ENCODE data around the gene ERN1.
"Not testable (repeated sequence)": the region's sequence is repeated elsewhere in the genome, so short reads cannot be mapped to it uniquely, and the experiment has no call there.

The ERN1 gene

DNA sequence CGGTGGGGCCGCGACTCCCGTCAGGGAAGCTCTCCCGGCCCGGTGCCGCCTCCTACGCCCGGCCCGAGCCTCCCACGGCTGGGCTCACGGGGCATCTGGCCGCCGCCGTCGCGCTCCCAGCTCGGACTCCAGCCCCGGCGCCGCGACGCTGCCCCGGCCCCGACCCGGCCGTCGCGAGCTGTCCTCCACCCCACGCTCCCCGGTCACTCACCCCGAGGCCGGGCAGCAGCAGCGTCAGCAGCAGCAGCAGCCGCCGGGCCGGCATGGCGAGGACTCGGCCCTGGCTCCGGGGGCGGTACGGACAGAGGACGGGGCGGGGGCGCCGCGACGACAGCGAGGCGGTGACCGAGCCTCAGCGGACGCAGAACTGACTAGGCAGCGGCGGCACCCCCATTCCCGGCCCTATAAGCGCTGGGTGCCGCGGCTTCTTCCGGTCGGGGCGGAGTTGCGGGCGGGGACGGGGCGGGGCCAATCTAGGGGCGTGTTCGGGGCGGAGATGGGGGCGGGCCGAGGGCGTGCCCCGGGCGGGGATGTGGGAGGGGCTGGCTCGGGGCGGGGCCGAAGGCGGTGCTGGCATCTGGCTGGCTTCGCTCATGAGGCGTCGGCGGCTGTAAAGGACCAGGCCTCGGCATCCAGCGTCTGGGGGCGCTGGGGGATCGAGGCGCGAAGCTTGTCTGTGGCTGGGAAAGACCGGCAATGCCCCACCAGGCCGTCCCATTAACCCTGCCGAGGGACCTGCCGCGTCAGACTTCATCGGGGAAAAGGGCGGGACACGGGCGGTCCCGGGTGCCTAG is at the start of gene ERN1:
TSS of gene ERN1 (minus strand) at position 380 of the 794 bp plus-strand sequence. CDS start at position 265, 115 bp downstream.
- DNase-seq (ENCODE audit: low read depth in 4 of 4, low spot score in 1 of 4), result peak; percentile 85 to 97 (median 87)

DNA sequence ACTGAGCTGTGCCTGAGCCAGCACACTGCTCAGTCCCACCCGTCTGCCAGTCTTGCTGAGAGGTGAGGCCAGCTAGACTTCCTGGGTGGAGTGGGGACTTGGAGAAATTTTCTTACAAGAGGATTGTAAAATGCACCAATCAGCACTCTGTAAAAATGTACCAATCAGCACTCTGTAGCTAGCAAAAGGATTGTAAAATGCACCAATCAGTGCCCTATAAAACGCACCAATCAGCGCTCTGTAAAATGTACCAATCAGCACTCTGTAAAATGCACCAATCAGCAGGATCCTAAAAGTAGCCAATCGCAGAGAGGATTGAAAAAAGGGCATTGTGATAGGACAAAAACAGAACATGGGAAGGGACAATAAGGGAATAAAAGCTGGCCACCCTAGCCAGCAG is 49.1 kb upstream of the ERN1 start:
- not testable (repeated sequence) for DNase-seq (ENCODE audit: low read depth in 4 of 4, low spot score in 1 of 4)

DNA sequence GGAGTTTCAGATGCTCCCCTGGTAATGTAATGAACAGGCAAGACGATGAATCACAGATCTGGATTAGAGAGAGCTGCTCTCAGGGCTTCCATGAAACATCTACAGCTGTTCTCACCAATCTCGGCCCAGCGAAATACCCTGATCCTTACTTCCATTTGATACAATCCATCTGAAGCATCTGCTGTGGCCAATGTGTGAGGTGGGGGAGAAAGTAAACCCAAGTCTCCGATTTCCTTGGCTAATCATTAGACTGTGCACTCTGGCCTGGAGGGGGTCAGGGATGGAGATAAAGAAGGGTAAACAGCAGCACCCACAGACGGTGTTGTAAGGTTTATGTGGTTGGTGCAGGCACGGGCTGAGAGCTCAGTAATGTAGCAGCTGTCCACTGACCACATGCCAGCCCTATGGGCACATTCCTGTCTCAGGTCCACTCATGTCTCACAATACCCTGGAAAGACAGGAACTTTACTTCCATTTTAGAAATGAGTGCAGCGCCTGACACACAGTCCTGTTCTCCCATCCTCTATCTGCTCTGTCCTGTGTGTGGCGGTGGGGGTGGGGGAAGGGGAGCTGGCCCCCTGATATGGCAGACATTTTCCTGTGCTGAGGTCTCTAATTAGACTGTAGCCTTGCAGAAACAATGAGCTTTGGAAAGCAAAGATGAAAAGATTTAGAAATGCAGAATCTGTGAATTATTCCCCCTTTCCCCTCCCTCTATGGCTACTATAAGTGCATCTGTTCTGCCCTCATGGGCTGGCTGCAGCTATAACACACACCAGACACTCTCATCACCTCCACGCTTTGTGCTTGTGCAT is 48.3 kb upstream of the ERN1 start:
- no peak for DNase-seq (ENCODE audit: low read depth in 4 of 4, low spot score in 1 of 4)

DNA sequence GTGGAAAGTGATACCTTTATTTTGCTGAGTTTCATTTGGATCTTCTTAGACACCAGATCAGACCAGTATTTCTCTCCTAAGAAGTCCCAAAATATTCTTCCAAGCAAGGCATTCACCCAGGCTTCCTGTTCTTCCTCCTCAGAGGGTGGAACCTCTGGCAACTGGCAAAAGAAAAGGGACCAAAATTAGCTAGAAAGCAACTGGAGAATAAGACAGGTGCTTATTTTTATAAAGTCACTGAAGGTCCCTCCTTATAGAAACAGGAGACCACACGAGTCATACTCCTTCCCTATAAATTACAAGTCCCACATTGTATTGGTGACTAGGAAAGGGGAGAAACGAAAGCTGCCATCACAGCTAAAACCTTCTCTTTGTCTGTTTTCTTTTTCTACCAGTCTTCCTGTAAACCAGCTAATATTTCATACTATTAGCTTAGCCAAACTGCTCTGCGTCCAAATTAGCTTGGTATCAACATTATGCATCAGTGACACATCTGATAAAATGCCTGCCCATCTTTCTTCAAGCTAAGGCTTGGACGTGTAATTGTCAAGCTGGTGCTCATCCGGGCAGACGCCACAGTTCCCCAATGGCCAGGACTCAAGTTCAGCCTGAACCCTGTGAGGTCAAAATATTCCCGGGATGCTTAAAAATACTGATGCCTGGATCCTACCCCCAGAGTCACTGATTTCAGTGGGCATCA is 47.5 kb upstream of the ERN1 start:
- no peak for DNase-seq (ENCODE audit: low read depth in 4 of 4, low spot score in 1 of 4)

DNA sequence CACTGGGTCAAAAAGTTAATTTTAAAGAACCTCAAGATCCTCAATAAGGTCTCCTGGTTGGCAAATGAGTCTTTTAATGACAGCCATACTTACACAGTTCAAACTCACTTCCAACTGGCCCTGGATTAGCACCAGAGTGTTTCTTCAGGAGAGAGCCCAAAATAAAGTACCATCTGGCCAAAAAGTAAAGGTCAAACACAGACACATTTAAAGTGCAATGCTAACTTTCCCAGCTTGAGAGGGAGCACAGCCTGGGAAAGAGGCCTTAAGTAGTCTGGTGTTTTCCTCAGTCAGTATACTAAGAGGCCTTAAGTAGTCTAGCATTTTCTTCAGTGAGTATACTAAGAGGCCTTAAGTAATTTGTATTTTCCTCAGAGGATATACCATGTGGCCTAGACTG is 46.6 kb upstream of the ERN1 start:
- DNase-seq (ENCODE audit: low read depth in 4 of 4, low spot score in 1 of 4), result no peak

DNA sequence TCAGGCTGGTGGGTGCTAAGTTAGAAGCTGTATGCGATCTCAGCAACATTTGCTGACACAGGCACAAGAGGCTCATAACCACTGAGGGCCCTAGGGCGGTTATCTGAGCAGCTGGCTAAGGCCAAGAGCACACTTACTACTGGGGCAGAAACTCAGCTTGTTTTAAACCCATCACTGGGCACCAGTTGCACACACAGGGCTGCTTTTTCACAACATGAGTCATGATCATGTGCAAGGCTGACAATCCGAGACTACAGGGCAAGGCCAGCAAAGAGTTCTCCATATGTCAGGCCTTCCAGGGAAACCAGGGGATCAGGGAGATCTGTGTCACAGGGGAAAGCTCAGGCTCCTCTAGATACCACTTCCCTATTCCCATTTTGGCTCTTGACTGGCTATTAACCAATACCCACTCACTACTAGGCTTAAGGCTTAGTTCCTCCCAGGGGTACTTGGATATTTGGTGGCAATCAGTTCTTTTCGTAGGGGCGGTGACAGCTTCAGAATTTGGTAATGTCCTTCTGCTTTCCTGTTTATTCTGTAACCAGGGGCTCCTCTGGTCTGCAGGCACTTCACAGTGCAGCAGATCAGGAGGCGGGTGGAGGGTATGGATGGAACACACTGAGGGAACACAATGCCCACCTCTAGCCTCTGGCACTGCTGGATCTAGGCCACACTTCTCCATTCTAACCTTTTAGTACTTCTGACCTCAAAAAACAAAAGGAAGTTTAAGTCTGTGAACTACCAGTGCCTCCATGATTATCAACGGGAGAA is 44.9 kb upstream of the ERN1 start:
- DNase-seq (ENCODE audit: low read depth in 4 of 4, low spot score in 1 of 4), result no peak

DNA sequence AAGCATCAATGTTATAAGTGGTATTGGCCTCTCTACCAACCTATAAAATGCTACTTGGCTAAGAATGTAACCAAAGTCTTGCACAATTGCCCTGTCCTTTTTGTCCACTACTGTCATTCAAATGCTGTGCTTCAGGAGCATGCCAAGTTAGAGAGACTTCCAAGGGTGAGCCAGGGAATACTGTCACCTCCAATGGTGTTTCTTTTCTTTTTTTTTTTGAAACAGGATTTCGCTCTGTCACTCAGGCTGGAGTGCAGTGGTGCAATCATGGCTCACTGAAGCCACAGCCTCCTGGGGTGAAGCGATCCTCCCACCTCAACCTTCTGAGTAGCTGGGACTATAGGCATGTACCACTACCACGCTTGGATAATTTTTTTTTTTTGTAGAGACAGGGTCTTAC is 43.7 kb upstream of the ERN1 start:
- no peak for DNase-seq (ENCODE audit: low read depth in 4 of 4, low spot score in 1 of 4)

GRCh38 chr17:64172510-64172909 is 42.6 kb upstream of the ERN1 start:
- no peak for DNase-seq (ENCODE audit: low read depth in 4 of 4, low spot score in 1 of 4)

- DNase-seq (ENCODE audit: low read depth in 4 of 4, low spot score in 1 of 4), result no peak
These were observed 41.1 kb upstream of the ERN1 start for GRCh38 chr17:64171041-64171440.

DNA sequence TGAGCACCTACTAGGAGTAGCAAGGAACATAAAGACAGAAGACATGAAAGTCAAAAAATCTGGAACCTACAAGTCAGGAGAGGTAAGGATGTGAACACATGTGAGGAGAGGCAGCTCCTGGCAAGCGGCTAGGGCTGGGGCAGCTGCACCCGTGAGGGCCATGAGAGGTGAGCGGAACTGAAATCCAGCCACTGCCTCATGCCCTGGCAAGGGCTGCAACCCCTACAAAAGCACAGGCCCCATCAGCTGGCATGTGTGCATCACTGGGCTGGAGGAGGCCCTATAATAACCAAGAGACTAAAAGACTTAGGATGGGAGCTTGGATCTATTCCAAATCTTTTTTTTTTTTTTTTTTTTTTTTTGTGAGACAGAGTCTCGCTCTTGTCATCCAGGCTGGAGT is 40.3 kb upstream of the ERN1 start:
- DNase-seq (ENCODE audit: low read depth in 4 of 4, low spot score in 1 of 4), result no peak

GRCh38 chr17:64167666-64168065 is 37.7 kb upstream of the ERN1 start:
- DNase-seq (ENCODE audit: low read depth in 4 of 4, low spot score in 1 of 4), result not testable (repeated sequence)

- DNase-seq (ENCODE audit: low read depth in 4 of 4, low spot score in 1 of 4), result no peak
These were observed 36.9 kb upstream of the ERN1 start for GRCh38 chr17:64166876-64167275.

DNA sequence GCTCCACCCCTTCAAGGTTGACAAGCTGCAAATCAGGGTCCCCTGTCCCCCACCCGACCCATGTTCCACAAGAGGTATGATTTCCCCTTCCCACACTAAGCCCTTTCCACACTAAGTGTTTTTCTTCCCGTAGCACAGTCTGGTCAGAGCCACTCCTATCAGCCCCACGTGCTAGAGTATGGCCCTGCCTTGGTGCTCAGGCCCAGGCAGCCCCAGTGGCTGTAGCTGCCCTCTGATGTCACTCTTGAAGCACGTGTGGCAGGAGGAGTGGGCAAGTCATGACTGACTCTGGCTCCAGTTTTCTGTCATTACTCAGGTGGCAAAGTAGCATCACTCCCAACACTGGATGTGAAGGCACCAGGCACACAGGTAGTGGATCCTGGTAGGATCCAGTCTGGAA is 35.4 kb upstream of the ERN1 start:
- DNase-seq (ENCODE audit: low read depth in 4 of 4, low spot score in 1 of 4), result no peak

DNA sequence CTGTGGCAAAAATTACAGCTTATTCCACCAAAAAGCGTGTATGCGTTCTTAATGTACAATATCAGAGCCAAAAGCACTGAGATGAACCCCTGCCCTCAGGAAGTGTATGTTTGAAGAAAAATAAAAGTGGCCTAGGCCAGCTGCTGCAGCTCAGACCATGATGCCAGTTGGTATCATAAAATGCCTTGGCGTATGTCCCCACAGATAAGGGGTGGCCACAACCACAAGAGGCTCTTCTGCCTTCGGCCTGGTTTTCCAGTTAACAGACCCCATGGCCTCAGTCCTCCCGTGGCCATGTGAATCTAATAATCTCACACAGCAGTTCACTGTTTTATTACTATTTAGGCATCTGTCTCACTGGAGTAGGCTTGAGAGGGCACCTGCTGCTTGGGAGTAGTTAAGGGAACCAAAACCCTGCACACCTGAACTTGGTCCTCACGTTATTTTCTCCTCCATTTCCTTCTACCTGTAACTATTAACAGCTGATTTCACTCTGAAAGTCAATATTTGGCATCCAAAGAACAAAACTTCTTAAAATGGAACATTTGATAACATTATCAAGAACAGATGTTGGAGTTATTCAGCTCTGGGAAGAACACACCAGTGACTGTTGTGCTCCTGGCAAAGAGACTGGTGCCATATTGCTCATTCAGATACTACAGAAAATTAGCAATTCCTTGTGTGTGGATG is 34.8 kb upstream of the ERN1 start:
- no peak for DNase-seq (ENCODE audit: low read depth in 4 of 4, low spot score in 1 of 4)

- DNase-seq (ENCODE audit: low read depth in 4 of 4, low spot score in 1 of 4), result no peak
These were observed 33.5 kb upstream of the ERN1 start for GRCh38 chr17:64163468-64163867.

GRCh38 chr17:64162554-64162953 is 32.6 kb upstream of the ERN1 start:
- no peak for DNase-seq (ENCODE audit: low read depth in 4 of 4, low spot score in 1 of 4)

DNA sequence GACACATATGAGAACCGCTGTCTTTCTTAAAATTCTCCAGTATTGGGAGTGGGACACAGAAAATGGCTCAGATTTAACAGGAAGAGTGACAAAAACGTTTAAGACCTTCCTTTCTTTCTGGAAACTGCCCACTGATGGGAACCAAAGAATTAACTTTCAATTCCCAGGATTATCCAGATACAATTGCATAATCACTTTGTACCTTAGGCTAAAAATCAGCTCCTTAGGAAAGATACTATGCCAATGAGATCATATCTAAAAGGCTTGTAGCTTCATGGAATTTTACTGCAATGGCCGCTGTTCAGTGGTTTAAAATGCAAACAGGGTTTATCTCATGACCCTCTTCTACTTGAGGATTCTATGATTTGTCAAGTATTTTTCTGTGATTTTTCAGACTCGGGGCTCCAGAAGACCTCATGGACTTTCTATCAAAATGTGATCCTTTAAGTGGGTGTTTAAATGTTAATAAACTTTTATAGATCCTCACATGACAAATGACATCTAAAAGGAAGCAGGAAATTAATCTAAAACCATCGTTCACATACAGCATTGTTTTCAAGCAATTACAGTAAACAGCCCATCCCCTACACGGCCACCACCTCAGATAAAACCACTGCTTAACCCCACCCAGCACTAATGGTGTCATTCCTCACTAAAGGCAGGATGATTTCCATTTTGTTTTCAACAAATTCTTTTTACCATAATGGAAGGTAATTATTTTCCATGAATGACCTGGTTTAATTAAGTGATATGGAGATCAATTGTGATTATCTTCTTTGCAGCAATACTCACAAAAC is 31.6 kb upstream of the ERN1 start:
- no peak for DNase-seq (ENCODE audit: low read depth in 4 of 4, low spot score in 1 of 4)

- no peak for DNase-seq (ENCODE audit: low read depth in 4 of 4, low spot score in 1 of 4)
These were observed 30.4 kb upstream of the ERN1 start for GRCh38 chr17:64160378-64160777.

- DNase-seq (ENCODE audit: low read depth in 4 of 4, low spot score in 1 of 4), result no peak
These were observed 29.1 kb upstream of the ERN1 start for GRCh38 chr17:64158831-64159590.
